Common myeloid progenitor, CD34-positive (primary cell): ENCODE measurements around the gene SULT4A1.

Source experiments
- CTCF ChIA-PET: fragments of 350-600 bp; sonication (Branson Sonifier 250); formaldehyde crosslinking; loops from one replicate; lab custom pipeline; 2021; ENCODE audit warnings: antibody characterized with exemption; lab: Charles Lee
- POLR2A ChIA-PET: fragments of 350-600 bp; sonication (Branson Sonifier 250); formaldehyde crosslinking; loops from one replicate; lab custom pipeline; 2021; ENCODE audit warnings: antibody characterized with exemption; lab: Charles Lee
- DNase-seq, 3 donors: peaks; one replicate each; pipeline versions ENCODE4 v3.0.0 to v3.0.0-alpha.2; 2013
- H3K27ac ChIP-seq, 2 experiments: 1 replicate in 1 of 2; 2 replicates in 1 of 2; pipeline ENCODE4 v1.7.0; 2013; ENCODE audit warnings: inconsistent platforms in 2 of 2, low read length in 2 of 2, mild to moderate bottlenecking in 2 of 2, low read depth in 1 of 2, moderate library complexity in 1 of 2; ENCODE audit not compliant: severe bottlenecking in 2 of 2, insufficient read depth in 1 of 2, poor library complexity in 1 of 2
- H3K27me3 ChIP-seq, 5 experiments: replicated peaks in 2 of 5; 1 replicate in 3 of 5; 2 replicates in 2 of 5; pipeline versions ENCODE4 v1.6.1 to v1.7.0; 2013; ENCODE audit warnings: low read length in 4 of 5, mild to moderate bottlenecking in 2 of 5, moderate library complexity in 2 of 5, inconsistent platforms in 1 of 5; ENCODE audit not compliant: insufficient read depth in 5 of 5, control insufficient read depth in 4 of 5
- H3K36me3 ChIP-seq, 4 experiments: 1 replicate in 2 of 4; 2 replicates in 2 of 4; pipeline versions ENCODE4 v1.6.1 to v1.7.0; 2013; ENCODE audit warnings: low read length in 3 of 4, control low read depth in 1 of 4, mild to moderate bottlenecking in 1 of 4; ENCODE audit not compliant: control insufficient read depth in 4 of 4, insufficient read depth in 4 of 4
- H3K4me1 ChIP-seq, 4 experiments: 1 replicate in 3 of 4; 2 replicates in 1 of 4; pipeline versions ENCODE4 v1.6.1 to v1.7.1; 2013; ENCODE audit warnings: low read length in 3 of 4, mild to moderate bottlenecking in 3 of 4, control low read depth in 1 of 4, inconsistent platforms in 1 of 4, moderate library complexity in 1 of 4; ENCODE audit not compliant: control insufficient read depth in 4 of 4, insufficient read depth in 4 of 4; ENCODE audit errors: control extremely low read depth in 1 of 4
- H3K4me3 ChIP-seq, 7 experiments: 1 replicate in 4 of 7; 2 replicates in 3 of 7; pipeline versions ENCODE4 v1.5.1 to v1.7.0; 2013; ENCODE audit warnings: mild to moderate bottlenecking in 7 of 7, low read length in 6 of 7, moderate library complexity in 6 of 7, inconsistent platforms in 2 of 7, low read depth in 2 of 7, control low read depth in 1 of 7; ENCODE audit not compliant: insufficient read depth in 4 of 7, control insufficient read depth in 1 of 7; ENCODE audit errors: extremely low read depth in 1 of 7
- H3K9me3 ChIP-seq, 5 experiments: 1 replicate in 4 of 5; 2 replicates in 1 of 5; pipeline versions ENCODE4 v1.6.1 to v1.7.1; 2013; ENCODE audit warnings: low read length in 4 of 5, mild to moderate bottlenecking in 2 of 5, inconsistent platforms in 1 of 5, low read depth in 1 of 5, moderate library complexity in 1 of 5; ENCODE audit not compliant: control insufficient read depth in 4 of 5, insufficient read depth in 2 of 5; ENCODE audit errors: control extremely low read depth in 1 of 5
- WGBS: methylation state at CpG from one replicate; pipeline ENCODE4 v1.1.5; 2013; ENCODE audit not compliant: insufficient coverage; 5-methylcytosine and 5-hydroxymethylcytosine counted together

SULT4A1 gene

DNA sequence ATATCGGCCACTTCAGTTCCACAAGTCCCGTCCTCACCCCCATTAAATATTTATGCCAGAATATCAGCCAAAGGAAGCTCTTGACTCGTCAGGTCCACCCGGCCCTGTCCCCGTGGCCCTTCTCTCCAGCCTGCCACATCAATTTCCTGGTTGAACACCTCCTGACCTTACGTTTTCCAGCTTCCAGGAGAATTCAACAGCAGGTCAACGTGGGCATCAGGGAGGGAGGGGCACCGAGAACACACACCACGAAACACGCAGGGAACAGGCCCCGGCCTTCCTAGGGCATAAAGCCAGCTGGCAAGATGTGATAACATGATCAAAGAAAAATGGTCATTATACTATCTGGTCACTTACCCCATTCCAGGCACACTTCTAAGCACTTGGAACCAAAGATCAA, 15.3 kb downstream of the SULT4A1 start:
- DNase-seq = no peak
- H3K4me3 ChIP-seq = no peak overlapping the region
- H3K27me3 ChIP-seq = peaks cover 0 to 7% (median 0%) of the 10 kb centered on the region in 5 experiments
- H3K36me3 ChIP-seq = no peaks in the 10 kb centered on the region
- CTCF ChIA-PET = interaction anchor here (1.2 kb wide), 1 partner anchor 38 kb away, joined by 4 read pairs; no protein-coding TSS in a partner anchor
- peaks cover 0 to 5% (median 3%) of the 10 kb centered on the region in 4 experiments for H3K4me1 ChIP-seq
- H3K27ac ChIP-seq = no peak overlapping the region
- 93% methylated on average over 8 of the region's 11 CpGs for WGBS
- POLR2A ChIA-PET = no interaction called here
- no peaks in the 10 kb centered on the region for H3K9me3 ChIP-seq

DNA sequence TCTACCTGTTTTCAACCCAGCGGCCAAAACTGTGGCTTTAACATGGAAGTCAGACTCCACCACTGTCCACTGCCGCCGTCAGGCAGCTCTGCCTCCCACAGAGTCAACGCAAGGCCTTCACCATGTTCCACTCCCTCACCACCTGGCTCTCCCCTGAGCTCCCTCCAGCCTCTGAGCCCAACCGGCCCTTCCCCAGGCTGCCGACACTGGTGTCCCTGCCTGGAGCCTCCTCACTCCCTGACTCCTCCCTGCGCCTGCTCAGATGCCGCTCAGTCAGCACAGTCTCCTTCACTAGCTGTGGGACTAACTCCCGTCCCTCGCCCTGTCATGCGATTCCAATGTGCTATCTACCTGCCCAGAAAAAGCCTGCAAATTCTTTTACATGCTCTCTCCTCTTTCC, 16.3 kb downstream of the SULT4A1 start:
- Histone ChIP-seq H3K27ac (no peak overlapping the region), H3K4me3 (no peak overlapping the region), H3K27me3 (peaks cover 0 to 7% (median 0%) of the 10 kb centered on the region in 5 experiments), H3K36me3 (no peaks in the 10 kb centered on the region), H3K4me1 (no peaks in the 10 kb centered on the region), H3K9me3 (no peaks in the 10 kb centered on the region)
- 95% methylated on average over 10 of the region's 11 CpGs for WGBS
- CTCF ChIA-PET = interaction anchor here (1.2 kb wide), 1 partner anchor 39 kb away, joined by 4 read pairs; no protein-coding TSS in a partner anchor
- POLR2A ChIA-PET = no interaction called here
- no peak for DNase-seq

DNA sequence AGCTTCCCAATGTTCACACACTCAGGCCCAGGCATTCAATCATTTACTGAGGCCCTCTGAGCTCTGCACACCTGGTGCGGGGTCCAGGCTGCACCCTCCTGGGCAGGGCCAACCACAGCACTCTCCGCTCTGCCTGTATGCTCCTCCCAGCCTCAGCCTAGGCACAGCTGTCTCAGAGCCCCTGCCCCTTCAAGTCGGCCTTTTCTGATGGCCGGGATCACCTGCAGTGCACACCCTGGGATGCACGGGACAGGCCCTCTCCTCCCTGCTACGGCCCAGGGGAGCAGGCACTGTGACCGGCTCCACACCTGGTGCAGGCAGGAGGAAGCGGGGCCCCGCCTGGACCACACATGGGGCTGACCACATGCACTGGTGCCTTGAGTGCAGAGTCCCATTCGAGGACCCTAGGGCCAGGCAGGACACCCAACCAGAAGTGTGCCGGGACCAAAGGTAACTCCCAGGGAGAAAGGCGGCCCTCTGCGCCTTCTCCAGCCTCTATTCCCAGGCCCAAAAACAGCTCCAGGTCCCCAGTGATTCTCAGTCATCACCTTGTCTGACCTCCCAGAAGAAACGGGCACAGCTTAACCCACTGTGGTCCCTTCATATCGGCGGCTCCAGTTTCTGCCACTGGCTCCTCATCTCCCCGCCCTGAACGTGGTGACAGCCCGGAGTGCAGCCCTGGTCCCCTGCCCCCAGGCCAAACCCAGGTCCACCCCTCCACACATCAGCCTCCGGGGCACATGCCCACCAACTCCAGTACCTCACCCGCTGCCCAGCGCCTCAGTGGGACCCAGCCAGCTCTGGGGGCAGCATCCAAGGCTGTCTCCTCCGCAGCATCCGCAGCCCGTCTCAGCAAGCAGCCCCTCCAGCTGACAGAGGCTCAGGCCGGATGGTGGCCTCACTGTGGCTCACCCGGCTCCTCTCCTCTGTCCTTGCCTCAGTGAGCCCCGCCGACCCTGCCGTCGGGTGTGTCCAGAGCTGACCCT, 17.5 kb downstream of the SULT4A1 start:
- H3K4me3 ChIP-seq = no peak overlapping the region
- no peak overlapping the region for H3K27ac ChIP-seq
- H3K9me3 ChIP-seq = no peaks in the 10 kb centered on the region
- H3K27me3 ChIP-seq = peaks cover 0 to 3% (median 0%) of the 10 kb centered on the region in 5 experiments
- 87% methylated on average over 25 of the region's 31 CpGs for WGBS
- POLR2A ChIA-PET = interaction anchor here (0.6 kb wide), 1 partner anchor 1109 kb away, joined by 3 read pairs; no protein-coding TSS in a partner anchor
- no peaks in the 10 kb centered on the region for H3K36me3 ChIP-seq
- no peak for DNase-seq
- CTCF ChIA-PET = no interaction called here
- no peaks in the 10 kb centered on the region for H3K4me1 ChIP-seq

DNA sequence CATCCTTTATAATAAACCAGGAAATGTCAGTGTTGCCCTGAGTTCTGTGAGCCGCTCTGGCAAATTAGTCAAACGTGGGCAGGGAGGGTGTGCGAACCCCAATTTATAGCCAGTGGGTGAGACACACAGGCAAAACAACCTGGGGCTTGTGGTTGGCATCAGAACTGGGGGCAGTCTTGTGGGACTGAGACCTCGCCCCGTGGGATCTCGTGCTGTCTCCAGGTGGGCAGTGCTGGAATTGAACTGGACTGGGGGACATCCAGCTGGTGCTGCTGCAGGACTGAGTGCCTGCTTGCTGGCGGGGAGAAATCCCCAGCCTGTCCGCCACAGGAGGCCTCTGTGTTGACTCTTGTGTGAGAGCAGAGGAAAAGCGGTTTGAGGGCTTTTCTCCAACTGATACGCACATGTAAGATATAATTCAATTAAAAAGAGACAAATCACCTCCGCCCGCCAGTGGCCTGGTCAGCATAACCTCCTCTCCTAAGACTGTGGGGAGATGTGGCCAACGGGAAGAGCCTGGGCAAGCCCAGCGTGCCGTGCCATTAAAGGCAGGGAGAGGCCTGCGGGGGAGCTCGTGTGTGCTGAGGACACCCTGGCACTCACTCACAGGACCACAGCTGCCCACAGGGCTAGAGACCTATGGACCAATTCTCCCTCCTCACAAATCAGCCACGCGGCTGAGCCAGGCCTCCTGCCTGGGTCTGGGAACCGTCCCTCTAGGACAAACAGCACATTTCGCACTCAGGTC, 18.4 kb downstream of the SULT4A1 start:
- Histone ChIP-seq H3K4me1 (no peaks in the 10 kb centered on the region), H3K36me3 (no peaks in the 10 kb centered on the region), H3K27me3 (no peaks in the 10 kb centered on the region), H3K27ac (no peak overlapping the region), H3K4me3 (no peak overlapping the region), H3K9me3 (no peaks in the 10 kb centered on the region)
- ChIA-PET POLR2A (no interaction called here), CTCF (no interaction called here)
- DNase-seq = no peak
- 95% methylated on average over 16 of the region's 21 CpGs for WGBS

DNA sequence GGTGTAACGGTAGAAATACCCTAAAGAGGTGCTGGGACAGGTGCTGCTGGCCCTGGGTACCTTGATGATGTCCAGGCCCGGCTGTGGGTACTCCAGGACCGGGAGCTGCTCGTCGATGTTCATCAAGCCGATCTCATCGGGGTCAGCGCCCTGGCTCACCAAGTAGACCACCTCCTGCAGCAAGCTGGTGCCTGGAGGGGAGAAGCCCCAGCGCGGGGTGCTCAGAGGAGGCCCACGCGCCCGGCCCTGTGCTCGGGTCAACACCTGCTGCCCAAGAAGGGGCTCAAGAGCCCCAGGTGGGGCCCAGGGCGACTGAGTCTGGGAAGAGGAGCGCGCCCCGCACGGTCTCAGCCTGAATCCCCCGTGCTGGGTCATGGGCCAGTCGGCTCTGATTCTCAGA, 20.6 kb downstream of the SULT4A1 start:
- CTCF ChIA-PET = no interaction called here
- POLR2A ChIA-PET = no interaction called here
- Histone ChIP-seq H3K4me3 (no peak overlapping the region), H3K36me3 (no peaks in the 10 kb centered on the region), H3K27me3 (no peaks in the 10 kb centered on the region), H3K9me3 (no peaks in the 10 kb centered on the region), H3K4me1 (peaks cover 0 to 3% (median 0%) of the 10 kb centered on the region in 4 experiments), H3K27ac (no peak overlapping the region)
- WGBS = 96% methylated on average over 21 of the region's 21 CpGs
- no peak for DNase-seq

DNA sequence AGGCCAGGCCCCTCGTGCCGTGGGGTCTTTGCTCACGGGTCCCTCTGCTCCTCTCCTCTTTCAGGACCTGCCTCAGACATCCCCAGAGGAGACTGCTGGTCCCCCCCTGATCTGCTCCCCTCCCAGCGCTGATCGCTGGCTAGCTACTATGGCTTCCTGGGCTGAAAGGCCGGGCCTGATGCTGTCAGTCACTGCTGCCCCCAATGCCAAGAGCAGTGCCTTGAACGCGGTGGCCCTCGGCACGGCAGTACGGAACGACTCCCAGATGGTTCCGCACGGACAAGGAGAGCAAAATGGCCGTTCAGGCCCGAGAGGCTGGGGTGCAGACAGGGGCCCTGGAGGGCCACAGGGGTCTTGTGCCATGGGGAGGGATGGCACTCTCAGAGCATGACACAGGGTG, 21.5 kb downstream of the SULT4A1 start:
- Histone ChIP-seq H3K27me3 (peaks cover 0 to 2% (median 0%) of the 10 kb centered on the region in 5 experiments), H3K36me3 (no peaks in the 10 kb centered on the region), H3K4me1 (peaks cover 0 to 3% (median 0%) of the 10 kb centered on the region in 4 experiments), H3K9me3 (no peaks in the 10 kb centered on the region), H3K4me3 (no peak overlapping the region), H3K27ac (no peak overlapping the region)
- ChIA-PET CTCF (no interaction called here), POLR2A (no interaction called here)
- no peak for DNase-seq
- WGBS = 96% methylated on average over 15 of the region's 16 CpGs
